NB4 (cell line): Measurements from ENCODE around the gene ETNPPL.

Experiments used
- DNase-seq: peaks from one replicate; pipeline ENCODE4 v3.0.0; 2010; ENCODE audit warnings: low read depth
- H3K4me3 ChIP-seq: one replicate; pipeline ENCODE4 v1.5.1; 2011; ENCODE audit warnings: mild to moderate bottlenecking, low read depth, low read length, moderate library complexity
- MYC ChIP-seq: IDR thresholded peaks from 2 replicates; pipeline ENCODE4 v1.6.1; 2011; ENCODE audit warnings: low read depth, low read length
- POLR2A ChIP-seq: IDR thresholded peaks from 2 replicates; pipeline ENCODE4 v1.6.1; 2011; ENCODE audit warnings: mild to moderate bottlenecking; ENCODE audit not compliant: insufficient read length; ENCODE audit errors: extremely low read depth
- TF ChIP-seq, protein P1 (sequence below): IDR thresholded peaks from one replicate; pipeline ENCODE4 v1.5.1; 2012; ENCODE audit warnings: low read depth, low read length
- TF ChIP-seq, protein P2 (sequence below): IDR thresholded peaks from 2 replicates; pipeline ENCODE4 v1.6.1; 2011; ENCODE audit warnings: low read depth, low read length

The ETNPPL gene

DNA sequence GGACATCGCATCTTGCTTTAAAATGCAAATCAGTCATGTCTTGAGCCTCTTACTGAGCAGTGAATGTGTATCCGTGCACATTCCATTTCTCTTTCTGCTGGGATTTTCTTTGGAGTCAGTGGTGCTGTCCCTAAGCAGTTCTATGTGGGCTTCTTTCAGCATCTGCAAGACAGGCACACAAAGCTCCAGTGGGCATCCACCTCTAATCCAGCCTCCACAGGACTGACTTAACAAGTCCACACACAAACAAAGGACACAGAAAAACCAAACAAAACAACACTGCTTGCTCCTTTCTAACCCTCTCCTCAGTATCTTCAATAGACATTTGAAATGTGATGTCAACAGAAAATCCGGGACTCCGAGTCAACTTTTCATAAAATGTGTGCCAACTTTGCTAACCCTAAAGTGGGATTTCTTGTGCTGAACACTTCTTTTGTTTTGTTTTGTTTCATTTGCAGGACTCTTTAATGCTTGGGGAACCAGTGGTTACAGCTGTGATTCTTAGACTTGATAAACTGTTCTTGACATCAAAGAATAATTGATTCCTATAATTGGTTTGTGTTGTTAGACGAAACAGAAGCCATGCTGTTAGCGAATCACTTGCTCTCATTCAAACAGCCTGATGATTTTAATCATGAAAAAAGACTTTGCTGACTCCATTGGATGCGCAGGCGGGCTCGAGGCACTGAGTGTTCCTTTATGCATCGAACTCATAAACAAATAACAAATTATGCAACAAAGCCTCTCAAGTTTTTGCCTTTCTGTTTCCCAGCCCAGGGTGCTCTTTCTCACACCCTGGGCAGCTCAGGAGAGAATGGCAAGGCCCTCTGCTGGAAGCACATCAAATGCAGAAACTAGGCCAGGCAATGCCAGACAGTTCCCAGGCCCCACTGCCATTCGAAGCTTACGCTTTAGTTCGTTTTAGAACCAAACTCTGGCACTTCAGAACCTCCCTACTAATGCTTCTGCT is 20.1 kb downstream of the ETNPPL start:
- TF ChIP-seq, protein P1, sequence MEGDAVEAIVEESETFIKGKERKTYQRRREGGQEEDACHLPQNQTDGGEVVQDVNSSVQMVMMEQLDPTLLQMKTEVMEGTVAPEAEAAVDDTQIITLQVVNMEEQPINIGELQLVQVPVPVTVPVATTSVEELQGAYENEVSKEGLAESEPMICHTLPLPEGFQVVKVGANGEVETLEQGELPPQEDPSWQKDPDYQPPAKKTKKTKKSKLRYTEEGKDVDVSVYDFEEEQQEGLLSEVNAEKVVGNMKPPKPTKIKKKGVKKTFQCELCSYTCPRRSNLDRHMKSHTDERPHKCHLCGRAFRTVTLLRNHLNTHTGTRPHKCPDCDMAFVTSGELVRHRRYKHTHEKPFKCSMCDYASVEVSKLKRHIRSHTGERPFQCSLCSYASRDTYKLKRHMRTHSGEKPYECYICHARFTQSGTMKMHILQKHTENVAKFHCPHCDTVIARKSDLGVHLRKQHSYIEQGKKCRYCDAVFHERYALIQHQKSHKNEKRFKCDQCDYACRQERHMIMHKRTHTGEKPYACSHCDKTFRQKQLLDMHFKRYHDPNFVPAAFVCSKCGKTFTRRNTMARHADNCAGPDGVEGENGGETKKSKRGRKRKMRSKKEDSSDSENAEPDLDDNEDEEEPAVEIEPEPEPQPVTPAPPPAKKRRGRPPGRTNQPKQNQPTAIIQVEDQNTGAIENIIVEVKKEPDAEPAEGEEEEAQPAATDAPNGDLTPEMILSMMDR, result no peak
- TF ChIP-seq POLR2A, result no peak
- no peak for TF ChIP-seq MYC
- TF ChIP-seq, protein P2, sequence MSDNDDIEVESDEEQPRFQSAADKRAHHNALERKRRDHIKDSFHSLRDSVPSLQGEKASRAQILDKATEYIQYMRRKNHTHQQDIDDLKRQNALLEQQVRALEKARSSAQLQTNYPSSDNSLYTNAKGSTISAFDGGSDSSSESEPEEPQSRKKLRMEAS, result no peak
- no peak for DNase-seq
- H3K4me3 ChIP-seq, result no peak overlapping the region

DNA sequence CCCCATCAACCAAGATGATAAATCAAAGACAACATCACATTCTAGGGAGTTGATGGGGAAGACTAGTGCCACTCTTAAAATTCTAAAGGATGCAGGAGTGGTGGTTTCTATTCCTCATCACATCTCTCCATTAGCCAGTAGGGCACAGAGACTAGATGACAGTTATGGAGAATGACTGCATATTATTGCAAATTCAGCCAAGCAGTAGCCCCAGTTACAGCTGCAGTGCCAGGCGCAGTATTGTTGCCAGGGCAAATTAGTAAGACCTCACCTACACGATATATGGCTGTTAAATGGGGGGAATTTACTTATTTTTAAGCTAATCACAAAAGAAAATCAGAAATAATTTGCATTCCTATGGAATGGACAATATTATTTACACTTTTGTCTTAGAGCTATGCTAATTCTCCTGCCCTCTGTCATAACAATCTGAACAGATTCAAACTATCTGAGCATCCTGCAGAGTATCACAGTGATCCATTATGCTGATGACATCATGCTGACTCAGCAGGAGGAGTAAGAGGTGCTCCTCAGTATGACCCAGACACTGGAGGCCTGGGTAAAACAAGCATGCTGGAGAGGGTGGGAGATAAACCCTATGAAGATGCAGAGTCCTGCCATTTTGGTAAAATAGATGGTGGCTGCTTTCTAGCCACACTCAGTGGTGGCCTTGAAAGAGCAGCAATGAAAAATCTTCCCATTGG is 24.7 kb downstream of the ETNPPL start:
- H3K4me3 ChIP-seq, result no peak overlapping the region
- DNase-seq, result no peak
- TF ChIP-seq MYC, result no peak
- TF ChIP-seq, protein P2, result no peak
- TF ChIP-seq POLR2A, result no peak
- TF ChIP-seq, protein P1, result no peak

- no peak overlapping the region for H3K4me3 ChIP-seq
- TF ChIP-seq MYC (no peak), POLR2A (no peak)
- TF ChIP-seq, protein P2, result no peak
- TF ChIP-seq, protein P1, result no peak
- DNase-seq, result no peak
Observed at GRCh38 chr4:108731006-108731405, 31.8 kb downstream of the ETNPPL start.

GRCh38 chr4:108730579-108730978 is 32.3 kb downstream of the ETNPPL start:
- TF ChIP-seq, protein P1, result no peak
- TF ChIP-seq, protein P2, result no peak
- TF ChIP-seq POLR2A (no peak), MYC (no peak)
- H3K4me3 ChIP-seq, result no peak overlapping the region
- no peak for DNase-seq

GRCh38 chr4:108729731-108730130 is 33.1 kb downstream of the ETNPPL start:
- DNase-seq, result no peak
- TF ChIP-seq, protein P2, result no peak
- TF ChIP-seq POLR2A (no peak), MYC (no peak)
- TF ChIP-seq, protein P1, result no peak

More at GRCh38 chr4:108729731-108730130, 33.1 kb downstream of the ETNPPL start:
- H3K4me3 ChIP-seq, result no peak overlapping the region
